GM21723 (cell line): Measurements from ENCODE around the gene AP5S1.
A peak's percentile ranks its signal among the peaks of the same experiment; 100 is the strongest.

Source experiments
- ATAC-seq: cut with Tn5 transposase; IDR thresholded peaks from one replicate; pipeline ENCODE4 v1.9.1; 2021; ENCODE audit warnings: mild to moderate bottlenecking, moderate library complexity; ENCODE audit not compliant: unreplicated experiment

The AP5S1 gene, protein sequence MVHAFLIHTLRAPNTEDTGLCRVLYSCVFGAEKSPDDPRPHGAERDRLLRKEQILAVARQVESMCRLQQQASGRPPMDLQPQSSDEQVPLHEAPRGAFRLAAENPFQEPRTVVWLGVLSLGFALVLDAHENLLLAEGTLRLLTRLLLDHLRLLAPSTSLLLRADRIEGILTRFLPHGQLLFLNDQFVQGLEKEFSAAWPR

DNA sequence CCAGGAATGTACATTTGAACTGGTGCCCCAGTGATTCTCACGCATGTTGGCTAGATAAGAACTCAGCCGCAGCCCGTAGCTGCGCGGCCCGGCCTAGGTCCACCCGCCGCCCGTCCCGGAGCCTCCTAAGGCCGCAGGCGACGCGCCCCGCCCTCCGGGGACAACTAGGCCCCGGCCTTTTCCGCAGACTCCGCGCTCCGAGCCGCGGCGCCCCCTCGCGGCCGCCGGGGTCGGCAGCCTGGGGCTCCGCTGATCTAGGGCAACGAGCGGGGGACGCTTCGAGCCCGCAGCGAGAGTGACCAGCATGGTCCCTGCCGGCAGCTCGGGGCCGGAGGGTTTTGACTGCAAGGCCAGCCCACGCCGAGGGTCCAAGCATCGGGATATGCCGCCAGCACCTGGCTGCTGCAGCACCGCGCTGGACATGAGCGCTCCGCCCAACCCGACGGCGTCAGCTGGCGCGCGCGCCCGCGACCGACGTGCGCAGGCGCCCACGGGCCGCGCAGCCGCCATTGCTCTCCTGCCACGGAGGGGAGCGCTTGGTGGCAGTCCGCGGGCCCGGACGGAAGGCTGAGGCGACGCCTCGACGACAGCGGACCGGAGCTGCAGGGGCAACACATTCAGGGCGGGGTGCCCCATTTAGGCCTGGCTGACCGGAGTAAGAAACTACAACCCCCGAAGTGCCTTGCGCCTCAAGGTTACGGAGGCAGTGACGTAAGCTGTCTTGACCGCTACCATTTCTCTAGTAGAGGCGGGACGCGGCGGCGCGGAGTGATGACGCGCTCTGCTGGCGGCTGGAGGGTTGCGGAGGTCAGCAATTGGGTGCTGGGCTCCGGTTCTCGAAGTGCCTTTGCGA lies at the start of gene AP5S1:
AP5S1 (plus strand) TSS at position 500 of the 853 bp plus-strand sequence. CDS start 1,571 bp downstream, outside the sequence.
- peak; percentile 77 for ATAC-seq

- ATAC-seq: no peak
Measured at GRCh38 chr20:3771552-3772058, 48.7 kb upstream of the AP5S1 start.

DNA sequence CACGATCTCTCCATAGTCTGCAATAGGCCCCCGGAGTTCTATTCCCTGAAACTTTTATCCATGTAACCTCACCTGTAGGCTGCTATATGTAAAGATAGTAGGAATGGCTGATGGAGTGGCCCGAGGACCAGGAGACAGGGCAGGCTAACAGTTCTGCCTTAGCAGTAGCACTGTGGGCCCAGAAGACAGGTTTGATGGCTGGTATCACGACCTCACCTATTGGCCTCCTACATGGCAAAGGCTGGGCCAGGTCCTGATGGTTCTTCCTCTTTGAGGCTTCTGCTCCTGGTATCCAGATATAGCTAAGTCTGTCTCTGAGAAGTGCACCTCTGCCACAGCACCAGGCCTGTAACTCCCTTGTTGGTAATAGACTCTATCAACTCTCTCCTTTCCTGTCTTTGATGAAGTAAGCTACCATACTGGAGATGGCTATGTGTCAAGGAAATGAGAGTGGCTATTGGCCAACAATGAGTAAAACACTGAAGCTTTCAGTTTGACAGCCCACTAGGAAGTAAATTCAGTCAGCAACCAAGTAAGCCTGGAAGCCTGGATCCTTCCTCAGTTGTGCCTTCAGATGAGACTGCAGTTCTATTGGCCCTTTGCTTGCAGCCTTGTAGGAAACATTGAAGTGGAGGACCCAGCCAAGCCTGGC lies 44.8 kb upstream of the AP5S1 start:
- ATAC-seq: no peak

- no peak for ATAC-seq
Measured at GRCh38 chr20:3777381-3777715, 43.0 kb upstream of the AP5S1 start.

DNA sequence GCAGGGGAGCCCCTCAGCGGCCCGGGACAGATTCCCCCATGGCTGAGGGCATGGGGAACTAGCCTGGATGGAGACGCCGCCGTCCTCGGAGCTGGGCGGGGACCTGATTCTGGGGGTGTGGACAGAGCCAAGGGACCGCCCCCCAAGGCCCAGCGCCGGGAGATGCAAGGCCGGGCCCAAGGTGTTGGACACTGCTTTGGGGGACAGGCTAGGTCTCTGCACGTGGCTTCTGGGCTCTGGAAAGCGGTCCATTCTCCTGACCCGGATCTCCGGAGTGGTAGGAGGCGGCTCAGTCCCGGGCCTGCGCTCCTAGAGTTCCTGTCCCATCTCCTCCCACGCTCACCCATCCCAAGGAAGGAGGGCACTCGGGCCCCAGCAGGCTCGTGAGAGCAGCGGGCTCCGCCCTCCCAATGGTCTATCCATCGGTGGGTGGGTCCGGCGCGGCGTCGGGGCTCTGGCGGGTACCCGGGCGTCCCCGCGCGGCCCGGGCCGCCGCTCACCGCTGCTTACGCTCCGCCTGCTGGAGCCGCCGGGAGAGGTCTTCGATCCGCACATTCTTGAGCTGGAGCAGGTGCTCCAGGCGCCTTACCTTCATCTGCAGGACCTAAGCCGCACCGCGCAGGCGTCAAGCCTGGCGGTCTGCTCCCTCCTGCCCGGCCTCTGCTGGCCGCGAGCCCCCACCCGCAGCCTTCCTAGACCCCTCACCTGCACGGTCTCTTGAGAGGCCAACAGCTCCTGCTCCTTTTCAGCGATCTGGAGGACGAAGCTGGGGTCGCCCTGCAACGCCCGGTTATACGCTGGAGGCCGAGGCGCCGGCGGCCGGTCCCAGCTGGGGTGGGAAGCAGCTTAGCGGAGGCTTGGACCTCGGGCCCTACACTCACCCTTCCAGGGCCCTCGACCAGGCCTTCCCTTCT lies 42.4 kb upstream of the AP5S1 start:
- peak; percentile 48 for ATAC-seq

DNA sequence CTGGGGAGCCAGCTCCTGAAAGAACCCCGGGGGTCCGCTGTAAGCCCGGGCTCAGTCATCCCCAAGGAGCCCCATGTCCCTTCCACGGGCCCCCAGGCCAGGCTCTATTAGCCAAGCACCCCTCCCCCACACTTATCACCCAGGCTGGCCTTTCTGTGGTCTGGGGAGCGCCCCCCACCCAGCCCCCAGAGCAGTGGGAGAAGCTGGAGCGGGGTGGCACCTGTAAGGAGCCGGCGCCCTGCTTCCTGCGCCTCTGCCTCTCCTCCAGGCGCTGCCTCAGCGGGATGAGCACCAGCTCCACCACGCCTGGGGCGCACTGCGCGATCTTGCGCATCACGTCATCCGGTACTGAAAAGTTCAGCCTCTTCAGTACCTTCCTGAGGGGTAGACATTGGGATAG lies 41.4 kb upstream of the AP5S1 start:
- ATAC-seq: no peak

- ATAC-seq: peak; percentile 73
Measured at GRCh38 chr20:3781153-3781910, 39.0 kb upstream of the AP5S1 start, which contains the start of gene SPEF1. TSS of gene SPEF1 (minus strand) at chr20:3781448. CDS start at chr20:3781287, 161 bp downstream.

- no peak for ATAC-seq
Measured at GRCh38 chr20:3782597-3782996, 37.8 kb upstream of the AP5S1 start.

- no peak for ATAC-seq
Measured at GRCh38 chr20:3783068-3783489, 37.3 kb upstream of the AP5S1 start.

DNA sequence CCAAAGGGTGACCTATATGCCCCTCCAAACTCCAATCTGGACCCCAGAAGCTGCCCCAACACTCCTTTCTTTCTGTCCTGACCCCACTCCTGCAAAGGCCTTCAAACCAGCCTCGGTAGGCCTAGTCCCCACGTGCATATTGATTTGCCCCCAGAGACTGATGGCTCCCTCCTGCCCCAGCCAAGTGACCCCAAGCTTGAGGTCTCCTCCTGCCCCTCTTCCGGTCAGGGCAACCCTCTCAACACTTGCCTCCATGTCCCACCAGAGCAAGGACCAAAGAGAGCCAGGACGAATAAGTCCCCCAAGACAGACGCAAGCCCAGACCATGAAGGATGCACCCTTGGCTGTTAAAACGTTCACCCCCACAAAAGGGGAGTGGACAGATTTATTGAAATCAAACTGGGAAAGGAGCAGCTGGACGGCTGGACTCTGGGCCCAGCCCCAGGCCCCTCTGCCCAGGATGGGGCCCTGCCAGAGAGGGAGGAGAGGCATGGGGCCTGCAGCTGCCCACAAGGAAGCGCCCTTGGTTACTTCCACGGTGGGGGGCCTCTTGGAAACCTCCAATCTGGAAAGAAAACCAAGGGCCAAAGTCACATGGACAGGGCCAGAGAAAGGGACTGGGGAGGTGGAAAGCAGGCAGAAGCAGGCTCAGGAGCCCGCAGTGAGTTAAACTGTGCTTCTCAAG lies 36.7 kb upstream of the AP5S1 start:
- no peak for ATAC-seq

GRCh38 chr20:3784216-3784853 lies 36.0 kb upstream of the AP5S1 start:
- ATAC-seq: no peak

DNA sequence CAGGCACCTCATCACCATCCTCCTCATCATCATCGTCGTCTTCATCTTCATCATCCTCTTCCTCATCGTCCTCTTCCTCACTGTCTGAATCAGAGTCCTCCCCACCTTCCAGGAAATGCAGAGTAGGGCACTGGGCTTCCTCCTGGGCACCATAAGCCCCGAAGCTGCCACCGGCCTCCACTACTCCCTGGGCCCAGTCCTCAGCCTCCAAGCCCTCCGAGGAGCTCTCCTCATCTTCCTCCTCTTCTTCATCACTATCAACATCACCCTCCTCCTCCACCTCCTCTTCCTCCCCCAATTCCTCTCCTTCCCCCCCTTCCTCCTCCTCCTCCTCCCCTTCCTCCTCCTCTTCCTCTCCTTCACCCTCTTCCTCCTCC lies 35.5 kb upstream of the AP5S1 start:
- ATAC-seq: no peak

- no peak for ATAC-seq
Measured at GRCh38 chr20:3785240-3786125, 34.9 kb upstream of the AP5S1 start.

- peak; percentile 7 for ATAC-seq
Measured at GRCh38 chr20:3786126-3786484, 34.2 kb upstream of the AP5S1 start.

DNA sequence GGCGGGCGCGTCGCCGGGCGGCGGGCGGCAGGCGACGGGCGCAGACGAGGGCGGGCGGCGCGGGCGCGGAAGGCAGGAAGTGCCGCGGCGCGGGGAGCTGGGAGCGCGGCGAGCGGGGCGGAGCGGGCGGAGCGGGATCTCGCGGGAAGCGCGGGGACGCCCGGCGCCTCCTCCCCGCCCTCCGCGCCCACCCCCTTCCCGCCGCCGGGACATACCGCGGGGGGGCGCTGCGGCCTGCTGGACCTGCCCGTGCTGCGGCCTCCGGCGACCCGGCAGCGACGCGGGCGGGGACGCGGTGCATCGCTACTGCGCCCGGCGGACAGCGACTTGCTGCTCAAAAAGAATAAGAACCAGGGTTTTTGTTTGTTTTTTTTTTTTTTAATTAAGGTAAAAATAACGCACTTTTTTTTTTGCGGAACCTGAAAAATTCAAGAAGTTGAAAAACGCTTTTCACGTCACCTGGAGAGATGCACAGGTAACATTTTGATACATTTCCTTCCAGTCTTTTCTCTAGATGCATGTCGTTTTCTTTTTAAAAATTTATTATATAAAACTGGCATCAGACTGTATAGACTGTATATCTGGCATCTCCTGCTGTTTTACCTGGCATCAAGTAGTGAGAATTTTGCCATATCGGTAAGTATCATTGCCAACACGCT lies 33.6 kb upstream of the AP5S1 start, which contains the start of gene CENPB:
CENPB (minus strand) TSS at position 76 of the 659 bp plus-strand sequence. CDS start 257 bp downstream, outside the sequence.
- peak; percentile 87 for ATAC-seq

DNA sequence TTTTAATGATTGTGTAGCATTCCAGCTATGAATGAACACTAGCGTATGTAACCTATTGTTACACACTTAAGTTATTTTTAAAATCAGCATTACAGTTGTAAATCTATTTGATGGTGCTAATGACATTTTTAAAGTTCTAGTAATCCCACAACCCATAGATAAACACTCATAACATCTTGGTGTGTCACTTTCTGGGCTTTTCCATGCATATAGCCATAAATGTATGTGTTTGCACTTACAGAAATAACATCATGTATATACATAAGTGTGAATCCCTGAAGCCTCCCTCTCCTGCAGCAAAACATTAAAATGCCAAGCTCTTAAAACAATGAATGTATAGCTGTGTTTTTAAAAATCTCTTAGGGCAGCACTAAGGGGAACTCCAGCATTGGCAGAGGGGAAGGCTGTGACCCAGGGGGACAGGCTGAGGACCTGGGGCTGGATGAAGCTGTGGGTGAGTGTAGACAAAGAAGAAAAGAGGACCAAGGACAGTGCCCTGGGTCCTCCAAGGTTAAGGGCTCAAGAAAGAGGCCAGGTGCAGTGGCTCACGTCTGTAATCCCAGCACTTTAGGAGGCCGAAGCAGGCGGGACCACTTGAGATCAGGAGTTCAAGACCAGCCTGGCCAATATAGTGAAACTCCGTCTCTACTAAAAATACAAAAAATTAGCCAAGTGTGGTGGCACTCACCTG lies 32.9 kb upstream of the AP5S1 start:
- no peak for ATAC-seq
